ENCODE measurements around the gene TTLL12.

GRCh38 chr22:43126501-43127165 lies 60.3 kb downstream of the TTLL12 start:
- TF ChIP-seq ZNF565 (CRISPR knock-in tag; conservative IDR thresholded peaks at IDR 0.05; ENCODE audit: low read depth) (no peak), TCF4 (CRISPR knock-in tag; IDR thresholded peaks at IDR 0.05; ENCODE audit: borderline replicate concordance) (no peak), GLIS3 (CRISPR knock-in tag; IDR thresholded peaks at IDR 0.05) (no peak), BACH2 (CRISPR knock-in tag; IDR thresholded peaks at IDR 0.05; ENCODE audit: borderline replicate concordance) (no peak), ZFP3 (CRISPR knock-in tag; IDR thresholded peaks at IDR 0.05) (no peak), RARB (CRISPR knock-in tag; IDR thresholded peaks at IDR 0.05) (no peak), ZNF8 (CRISPR knock-in tag; IDR thresholded peaks at IDR 0.05) (no peak)
- TF ChIP-seq, protein P1, sequence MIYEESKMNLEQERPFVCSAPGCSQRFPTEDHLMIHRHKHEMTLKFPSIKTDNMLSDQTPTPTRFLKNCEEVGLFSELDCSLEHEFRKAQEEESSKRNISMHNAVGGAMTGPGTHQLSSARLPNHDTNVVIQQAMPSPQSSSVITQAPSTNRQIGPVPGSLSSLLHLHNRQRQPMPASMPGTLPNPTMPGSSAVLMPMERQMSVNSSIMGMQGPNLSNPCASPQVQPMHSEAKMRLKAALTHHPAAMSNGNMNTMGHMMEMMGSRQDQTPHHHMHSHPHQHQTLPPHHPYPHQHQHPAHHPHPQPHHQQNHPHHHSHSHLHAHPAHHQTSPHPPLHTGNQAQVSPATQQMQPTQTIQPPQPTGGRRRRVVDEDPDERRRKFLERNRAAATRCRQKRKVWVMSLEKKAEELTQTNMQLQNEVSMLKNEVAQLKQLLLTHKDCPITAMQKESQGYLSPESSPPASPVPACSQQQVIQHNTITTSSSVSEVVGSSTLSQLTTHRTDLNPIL (CRISPR knock-in tag; IDR thresholded peaks at IDR 0.05; ENCODE audit: low read depth): no peak

All from SK-N-SH treated with all-trans-retinoic acid at 6 μM for 48 hours (cell line).